HCT116 (cell line): ENCODE measurements around the gene RAPGEF2. TPM values are rescaled to one million over a fixed set of nuclear protein-coding genes. Genes with fewer than 3 reads are reported as not detected.

Experiments used
- ATAC-seq: fragments of 200-7000 bp; cut with Tn5 transposase; 2 replicates; pipeline ENCODE4 v1.9.1; 2020; ENCODE audit warnings: mild to moderate bottlenecking, moderate library complexity
- BruUV-seq: library from RNA; stranded (reverse); fragments of 400-500 nt; replicated peaks from 2 replicates; lab custom pipeline; 2021; lab: Mats Ljungman, UMichigan
- CTCF ChIA-PET: fragments of 300-600 bp; sonication (Branson Sonifier 250); formaldehyde crosslinking; loops from one replicate; lab custom pipeline; 2021; ENCODE audit warnings: antibody characterized with exemption; lab: Charles Lee
- POLR2A ChIA-PET: fragments of 300-600, 350-600 bp; sonication (Branson Sonifier 250); formaldehyde crosslinking; loops from one replicate; lab custom pipeline; 2021; ENCODE audit warnings: antibody characterized with exemption; lab: Charles Lee
- RAD21 ChIA-PET, 2 experiments: fragments of 300-600 bp; sonication (Branson Sonifier 250); formaldehyde crosslinking; loops; one replicate each; lab custom pipeline; 2023; ENCODE audit warnings: low total read pairs in 2 of 2; ENCODE audit not compliant: uncharacterized antibody in 2 of 2, unreplicated experiment in 2 of 2, low non-redundant PET in 1 of 2; lab: Charles Lee
- DNase-seq: peaks from one replicate; pipeline ENCODE4 v3.0.0-alpha.2; 2010; ENCODE audit warnings: low read depth, low spot score
- H2AFZ ChIP-seq: fragments of 200-600 bp; shearing (Covaris generic), sonication (generic); 2 replicates; pipeline ENCODE4 v1.6.1; 2017; ENCODE audit warnings: low read depth, mixed run types, mixed read lengths, antibody characterized with exemption, low read length; ENCODE audit not compliant: poor library complexity, severe bottlenecking
- H3K27ac ChIP-seq: 2 replicates; pipeline ENCODE4 v1.5.1; 2012; ENCODE audit warnings: low read depth, low read length
- H3K27me3 ChIP-seq: fragments of 200-600 bp; sonication (generic); 2 replicates; pipeline ENCODE4 v1.6.1; 2016; ENCODE audit warnings: mixed run types, low read length, mixed read lengths; ENCODE audit not compliant: insufficient read depth
- H3K36me3 ChIP-seq, 2 experiments: fragments of 200-500 bp in 1 of 2; fragments of 200-600 bp in 1 of 2; sonication (Bioruptor generic) in 1 of 2; sonication (generic) in 1 of 2; 2 replicates each; pipeline versions ENCODE4 v1.5.1 to v1.6.1; 2014 to 2016; ENCODE audit warnings: low read length in 2 of 2, inconsistent platforms in 1 of 2, mixed read lengths in 1 of 2, mixed run types in 1 of 2; ENCODE audit not compliant: insufficient read depth in 2 of 2, control insufficient read depth in 1 of 2
- H3K4me1 ChIP-seq, 2 experiments: fragments of 200-600 bp in 1 of 2; sonication (generic) in 1 of 2; 2 replicates each; pipeline versions ENCODE4 v1.5.1 to v1.6.1; 2012 to 2017; ENCODE audit warnings: low read length in 2 of 2, inconsistent platforms in 1 of 2, mild to moderate bottlenecking in 1 of 2, mixed read lengths in 1 of 2, mixed run types in 1 of 2, moderate library complexity in 1 of 2; ENCODE audit not compliant: insufficient read depth in 2 of 2, control insufficient read depth in 1 of 2
- H3K4me2 ChIP-seq: fragments of 200-600 bp; sonication (generic); 2 replicates; pipeline ENCODE4 v1.6.1; 2017; ENCODE audit warnings: mixed run types, low read length, mixed read lengths
- H3K4me3 ChIP-seq, 2 experiments: fragments of 200-600 bp in 1 of 2; sonication (generic) in 1 of 2; replicated peaks in 1 of 2; 2 replicates each; pipeline ENCODE4 v1.5.1; 2011 to 2016; ENCODE audit warnings: low read length in 2 of 2, control low read depth in 1 of 2, low read depth in 1 of 2, mild to moderate bottlenecking in 1 of 2, mixed read lengths in 1 of 2, mixed run types in 1 of 2
- H3K79me2 ChIP-seq: fragments of 200-600 bp; sonication (generic); 2 replicates; pipeline ENCODE4 v1.6.1; 2017; ENCODE audit warnings: mild to moderate bottlenecking, mixed run types, low read length, moderate library complexity, mixed read lengths; ENCODE audit not compliant: insufficient read depth
- H3K9ac ChIP-seq: fragments of 200-600 bp; sonication (generic); 2 replicates; pipeline ENCODE4 v1.6.1; 2016; ENCODE audit warnings: low read length, mixed read lengths
- H3K9me2 ChIP-seq: fragments of 200-600 bp; sonication (generic), shearing (Covaris generic); 2 replicates; pipeline ENCODE4 v1.6.1; 2017; ENCODE audit warnings: mixed run types, mild to moderate bottlenecking, moderate library complexity; ENCODE audit not compliant: insufficient read depth
- H3K9me3 ChIP-seq, 2 experiments: fragments of 200-500 bp in 1 of 2; fragments of 200-600 bp in 1 of 2; sonication (Bioruptor generic) in 1 of 2; sonication (generic) in 1 of 2; 2 replicates each; pipeline ENCODE4 v1.6.1; 2014 to 2017; ENCODE audit warnings: low read length in 2 of 2, mixed read lengths in 2 of 2, inconsistent platforms in 1 of 2, low read depth in 1 of 2, mild to moderate bottlenecking in 1 of 2, mixed run types in 1 of 2, moderate library complexity in 1 of 2; ENCODE audit not compliant: control insufficient read depth in 1 of 2, insufficient read depth in 1 of 2
- H4K20me1 ChIP-seq: fragments of 200-600 bp; sonication (generic), shearing (Covaris generic); 2 replicates; pipeline ENCODE4 v1.6.1; 2017; ENCODE audit warnings: mixed run types, mild to moderate bottlenecking, moderate library complexity; ENCODE audit not compliant: insufficient read depth
- CBX3 ChIP-seq: IDR thresholded peaks from 2 replicates; pipeline ENCODE4 v1.6.1; 2012; ENCODE audit warnings: low read depth
- CEBPB ChIP-seq: IDR thresholded peaks from 2 replicates; pipeline ENCODE4 v1.6.1; 2012; ENCODE audit warnings: low read depth
- EGR1 ChIP-seq: IDR thresholded peaks from 2 replicates; pipeline ENCODE4 v1.6.1; 2012; ENCODE audit warnings: low read depth
- ELF1 ChIP-seq: IDR thresholded peaks from 2 replicates; pipeline ENCODE4 v1.6.1; 2012; ENCODE audit warnings: low read depth, borderline replicate concordance
- FOSL1 ChIP-seq: IDR thresholded peaks from 2 replicates; pipeline ENCODE4 v1.6.1; 2012; ENCODE audit warnings: low read depth
- JUND ChIP-seq: IDR thresholded peaks from 2 replicates; pipeline ENCODE4 v1.6.1; 2012
- MAX ChIP-seq: IDR thresholded peaks from 2 replicates; pipeline ENCODE4 v1.6.1; 2012
- POLR2A ChIP-seq: IDR thresholded peaks from 2 replicates; pipeline ENCODE4 v1.7.0; 2011; ENCODE audit warnings: borderline replicate concordance; ENCODE audit not compliant: insufficient read depth, insufficient read length; ENCODE audit errors: extremely low read depth
- RAD21 ChIP-seq: IDR thresholded peaks from 2 replicates; pipeline ENCODE4 v1.6.1; 2012; ENCODE audit warnings: low read depth, mild to moderate bottlenecking
- REST ChIP-seq: IDR thresholded peaks from 2 replicates; pipeline ENCODE4 v1.6.1; 2012; ENCODE audit warnings: low read depth
- SRF ChIP-seq: IDR thresholded peaks from 2 replicates; pipeline ENCODE4 v1.6.1; 2012; ENCODE audit warnings: low read depth
- YY1 ChIP-seq: IDR thresholded peaks from 2 replicates; pipeline ENCODE4 v1.6.1; 2011; ENCODE audit warnings: low read length, low read depth, moderate library complexity, mild to moderate bottlenecking; ENCODE audit not compliant: insufficient replicate concordance; ENCODE audit errors: extremely low read depth
- ZFX ChIP-seq: fragments of 450-650 bp; IDR thresholded peaks from 2 replicates; pipeline ENCODE4 v1.6.1; 2017
- ZNF274 ChIP-seq: fragments of 200-500 bp; sonication (Bioruptor generic); IDR thresholded peaks from 2 replicates; pipeline ENCODE4 v1.6.1; 2014; ENCODE audit warnings: mild to moderate bottlenecking, low read depth, low read length, inconsistent platforms
- intact Hi-C: fragments of 100-400 bp; cut with micrococcal nuclease; formaldehyde crosslinking; loops from 2 replicates; pipeline ENCODE4 v1.10.0; 2022
- total RNA-seq: library from RNA; stranded (reverse); gene quantifications from one replicate; pipeline ENCODE4 v1.2.1, GENCODE V29; 2021; ENCODE audit not compliant: unreplicated experiment
- TF ChIP-seq, protein P1 (sequence below), 3 experiments: fragments of 200-600 bp in 1 of 3; sonication (generic) in 1 of 3; IDR thresholded peaks in 2 of 3; conservative IDR thresholded peaks in 1 of 3; 2 replicates each; pipeline ENCODE4 v1.5.1; 2012 to 2017; ENCODE audit warnings: low read depth in 2 of 3, low read length in 2 of 3, antibody characterized with exemption in 1 of 3, borderline replicate concordance in 1 of 3, control low read depth in 1 of 3, mild to moderate bottlenecking in 1 of 3, mixed read lengths in 1 of 3, mixed run types in 1 of 3, moderate library complexity in 1 of 3; ENCODE audit not compliant: insufficient read depth in 1 of 3

The RAPGEF2 gene
- total RNA-seq, 1 experiment from 2014 or later, result 21.2 TPM

DNA sequence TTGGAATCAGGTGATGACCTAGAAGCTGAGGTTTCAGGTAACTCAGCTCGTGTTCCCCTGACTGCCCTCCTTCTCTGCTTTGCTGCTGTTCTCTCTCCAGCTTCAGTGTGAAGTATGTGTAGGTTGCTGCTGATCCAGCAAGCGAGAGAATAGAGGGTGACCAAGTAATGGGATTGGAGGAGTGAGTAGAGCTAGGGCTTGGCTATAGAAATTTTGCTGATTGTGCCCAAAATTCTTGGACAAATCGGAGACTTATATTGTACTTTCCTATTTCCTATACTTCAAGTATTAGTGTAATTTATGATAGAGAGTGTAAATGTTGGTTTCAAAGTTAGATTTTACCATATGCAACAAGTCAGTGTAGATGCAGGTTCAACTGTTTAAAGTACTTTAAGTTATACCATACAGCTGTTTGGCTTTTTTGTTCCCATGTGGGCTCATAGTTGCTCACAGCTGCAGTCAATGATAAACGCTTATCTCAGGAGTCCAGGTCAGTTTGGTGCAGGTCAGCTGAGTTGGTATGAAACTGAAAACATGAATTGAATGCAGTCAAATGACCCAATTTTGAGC, 48.0 kb downstream of the RAPGEF2 start (continued):
- TF ChIP-seq EGR1, result no peak

DNA sequence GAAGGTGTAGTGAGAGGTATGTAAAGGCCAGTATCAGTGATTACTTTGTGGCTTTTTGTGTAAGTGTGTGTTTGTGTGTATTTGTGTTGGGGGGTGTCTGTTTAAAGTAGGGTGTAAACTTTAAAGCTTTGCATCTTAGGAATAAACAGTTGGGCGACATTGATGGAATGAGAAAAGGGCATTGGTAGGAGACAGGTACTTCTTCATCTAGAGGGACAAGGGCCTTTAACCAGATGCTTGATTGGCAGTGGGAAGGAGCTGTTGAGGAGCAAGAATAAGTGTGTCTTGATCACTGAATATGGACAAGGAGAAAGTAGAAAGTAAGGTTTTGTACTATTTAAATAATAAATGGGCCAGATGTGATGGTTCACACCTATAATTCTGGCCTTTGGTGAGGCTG, 48.8 kb downstream of the RAPGEF2 start:
- ChIA-PET POLR2A (no interaction called here), CTCF (interaction anchor here (0.6 kb wide), 1 partner anchor 12 kb away, joined by 3 read pairs; no protein-coding TSS in a partner anchor)

More for the DNA sequence above, 48.8 kb downstream of the RAPGEF2 start:
- no peaks in the 10 kb centered on the region; the same call in 1 of the 2 replicates for H3K79me2 ChIP-seq
- TF ChIP-seq ZNF274 (no peak), YY1 (no peak), CEBPB (no peak), REST (no peak), JUND (no peak), CBX3 (no peak), FOSL1 (no peak), RAD21 (no peak), ELF1 (no peak), ZFX (no peak), POLR2A (no peak), SRF (no peak), EGR1 (no peak), MAX (no peak)
- TF ChIP-seq, protein P1, sequence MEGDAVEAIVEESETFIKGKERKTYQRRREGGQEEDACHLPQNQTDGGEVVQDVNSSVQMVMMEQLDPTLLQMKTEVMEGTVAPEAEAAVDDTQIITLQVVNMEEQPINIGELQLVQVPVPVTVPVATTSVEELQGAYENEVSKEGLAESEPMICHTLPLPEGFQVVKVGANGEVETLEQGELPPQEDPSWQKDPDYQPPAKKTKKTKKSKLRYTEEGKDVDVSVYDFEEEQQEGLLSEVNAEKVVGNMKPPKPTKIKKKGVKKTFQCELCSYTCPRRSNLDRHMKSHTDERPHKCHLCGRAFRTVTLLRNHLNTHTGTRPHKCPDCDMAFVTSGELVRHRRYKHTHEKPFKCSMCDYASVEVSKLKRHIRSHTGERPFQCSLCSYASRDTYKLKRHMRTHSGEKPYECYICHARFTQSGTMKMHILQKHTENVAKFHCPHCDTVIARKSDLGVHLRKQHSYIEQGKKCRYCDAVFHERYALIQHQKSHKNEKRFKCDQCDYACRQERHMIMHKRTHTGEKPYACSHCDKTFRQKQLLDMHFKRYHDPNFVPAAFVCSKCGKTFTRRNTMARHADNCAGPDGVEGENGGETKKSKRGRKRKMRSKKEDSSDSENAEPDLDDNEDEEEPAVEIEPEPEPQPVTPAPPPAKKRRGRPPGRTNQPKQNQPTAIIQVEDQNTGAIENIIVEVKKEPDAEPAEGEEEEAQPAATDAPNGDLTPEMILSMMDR (IDR thresholded peaks at IDR 0.05 in 2 of 3, conservative IDR thresholded peaks at IDR 0.05 in 1 of 3; ENCODE audit: borderline replicate concordance in 1 of 3, insufficient read depth in 1 of 3, low read depth in 2 of 3, low read length in 2 of 3), result no peak
- BruUV-seq, result no TSS peak
- RAD21 ChIA-PET, result no interaction called here
- ATAC-seq, result no peak
- no peaks in the 10 kb centered on the region for H4K20me1 ChIP-seq
- peaks cover 0 to under 1% of the 10 kb centered on the region in 2 experiments; a peak in 1 of 4 replicates for H3K4me1 ChIP-seq
- no peaks in the 10 kb centered on the region for H3K9me2 ChIP-seq
- no peak overlapping the region for H3K9ac ChIP-seq
- no peaks in the 10 kb centered on the region for H3K9me3 ChIP-seq
- no peak for DNase-seq
- H2AFZ ChIP-seq, result no peak overlapping the region
- H3K27ac ChIP-seq, result no peak overlapping the region
- H3K27me3 ChIP-seq, result no peaks in the 10 kb centered on the region
- H3K4me2 ChIP-seq, result no peak overlapping the region
- intact Hi-C loops, result no loop called here
- no peak overlapping the region for H3K4me3 ChIP-seq
- no peaks in the 10 kb centered on the region for H3K36me3 ChIP-seq
